IPS-20b (cell line): ENCODE measurements around the gene ITPRIPL2.
A peak's percentile ranks its signal among the peaks of the same experiment; 100 is the strongest.

Experiments used
- H3K27ac ChIP-seq: one replicate; pipeline ENCODE4 v1.5.1; 2013; ENCODE audit warnings: low read length
- H3K27me3 ChIP-seq: 2 replicates; pipeline ENCODE4 v1.6.1; 2013; ENCODE audit warnings: mild to moderate bottlenecking, low read length, inconsistent platforms; ENCODE audit not compliant: insufficient read depth
- H3K36me3 ChIP-seq: 2 replicates; pipeline ENCODE4 v1.6.1; 2013; ENCODE audit warnings: low read depth, mild to moderate bottlenecking, inconsistent platforms, low read length, moderate library complexity; ENCODE audit not compliant: insufficient read depth
- H3K4me1 ChIP-seq: 2 replicates; pipeline ENCODE4 v1.6.1; 2013; ENCODE audit warnings: mild to moderate bottlenecking, control low read depth, inconsistent platforms, low read length, moderate library complexity; ENCODE audit not compliant: insufficient read depth
- H3K4me3 ChIP-seq: 2 replicates; pipeline ENCODE4 v1.5.1; 2013; ENCODE audit warnings: mild to moderate bottlenecking, low read length, inconsistent platforms
- H3K9ac ChIP-seq: 2 replicates; pipeline ENCODE4 v1.6.1; 2013; ENCODE audit warnings: low read depth, mild to moderate bottlenecking, inconsistent platforms, low read length, moderate library complexity
- H3K9me3 ChIP-seq: 2 replicates; pipeline ENCODE4 v1.6.1; 2013; ENCODE audit warnings: mild to moderate bottlenecking, low read depth, low read length, inconsistent platforms; ENCODE audit not compliant: insufficient read depth

Gene ITPRIPL2

DNA sequence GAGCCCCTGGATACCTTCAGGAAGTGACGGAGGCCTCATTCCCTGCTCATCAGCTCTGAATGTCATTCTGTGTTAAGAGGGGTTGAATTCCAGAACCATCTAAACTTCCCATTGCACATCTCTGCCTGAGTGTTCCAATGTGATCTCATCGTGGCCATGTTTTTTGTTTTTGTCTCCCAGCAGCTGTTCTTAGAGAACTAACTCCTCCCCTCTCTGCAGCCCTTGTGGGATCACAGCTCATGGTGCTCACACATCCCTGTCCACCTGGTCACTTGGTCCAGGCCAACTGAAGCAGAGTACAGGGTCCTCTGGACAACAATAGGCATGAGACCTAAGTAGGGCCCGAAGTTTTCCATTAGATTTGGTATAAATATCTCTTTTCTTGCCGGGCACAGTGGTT is 48.3 kb downstream of the ITPRIPL2 start:
- peaks cover 4% of the 10 kb centered on the region; the same call in 1 of the 2 replicates for H3K27me3 ChIP-seq
- no peak overlapping the region for H3K9ac ChIP-seq
- no peaks in the 10 kb centered on the region; the same call in 1 of the 2 replicates for H3K4me1 ChIP-seq
- no peak overlapping the region for H3K4me3 ChIP-seq
- no peaks in the 10 kb centered on the region for H3K36me3 ChIP-seq
- H3K9me3 ChIP-seq: no peaks in the 10 kb centered on the region
- no peak overlapping the region for H3K27ac ChIP-seq

GRCh38 chr16:19163215-19163614 is 49.5 kb downstream of the ITPRIPL2 start:
- H3K36me3 ChIP-seq: no peaks in the 10 kb centered on the region
- no peaks in the 10 kb centered on the region; the same call in 1 of the 2 replicates for H3K27me3 ChIP-seq
- no peaks in the 10 kb centered on the region; the same call in 1 of the 2 replicates for H3K4me1 ChIP-seq
- no peak overlapping the region for H3K9ac ChIP-seq
- no peaks in the 10 kb centered on the region for H3K9me3 ChIP-seq
- H3K27ac ChIP-seq: no peak overlapping the region
- no peak overlapping the region for H3K4me3 ChIP-seq

GRCh38 chr16:19164285-19164684 is 50.5 kb downstream of the ITPRIPL2 start:
- no peaks in the 10 kb centered on the region for H3K36me3 ChIP-seq
- H3K27ac ChIP-seq: no peak overlapping the region
- peaks cover 11% of the 10 kb centered on the region for H3K27me3 ChIP-seq
- H3K4me3 ChIP-seq: no peak overlapping the region
- H3K4me1 ChIP-seq: no peaks in the 10 kb centered on the region; the same call in 1 of the 2 replicates
- H3K9ac ChIP-seq: no peak overlapping the region
- H3K9me3 ChIP-seq: no peaks in the 10 kb centered on the region

- no peaks in the 10 kb centered on the region for H3K36me3 ChIP-seq
- no peak overlapping the region for H3K9ac ChIP-seq
- peaks cover 19% of the 10 kb centered on the region for H3K27me3 ChIP-seq
- H3K4me3 ChIP-seq: no peak overlapping the region
- H3K9me3 ChIP-seq: no peaks in the 10 kb centered on the region
- no peaks in the 10 kb centered on the region; the same call in 1 of the 2 replicates for H3K4me1 ChIP-seq
- no peak overlapping the region for H3K27ac ChIP-seq
Observed at GRCh38 chr16:19165101-19165500, 51.3 kb downstream of the ITPRIPL2 start.

GRCh38 chr16:19166500-19166899 is 52.7 kb downstream of the ITPRIPL2 start:
- H3K9ac ChIP-seq: no peak overlapping the region
- H3K4me1 ChIP-seq: no peaks in the 10 kb centered on the region; the same call in 1 of the 2 replicates
- no peaks in the 10 kb centered on the region for H3K9me3 ChIP-seq

GRCh38 chr16:19167710-19168370 is 54.1 kb downstream of the ITPRIPL2 start, which contains the start of gene SYT17:
Gene SYT17 (plus strand): TSS chr16:19168240. CDS start chr16:19168647, 407 bp downstream.
- no peak within 1 kb of the TSS for H3K27ac ChIP-seq
- peaks cover 27% of the 10 kb centered on the region for H3K27me3 ChIP-seq
- no peaks in the 10 kb centered on the region; the same call in 1 of the 2 replicates for H3K4me1 ChIP-seq
- H3K9me3 ChIP-seq: no peaks in the 10 kb centered on the region
- no peaks in the 10 kb centered on the region for H3K36me3 ChIP-seq
- H3K4me3 ChIP-seq: peak within 1 kb of the TSS; percentile 74
- H3K9ac ChIP-seq: peak within 1 kb of the TSS; percentile 37; the same call in 1 of the 2 replicates

More at GRCh38 chr16:19166500-19166899, 52.7 kb downstream of the ITPRIPL2 start:
- no peak overlapping the region for H3K27ac ChIP-seq
- H3K36me3 ChIP-seq: no peaks in the 10 kb centered on the region
- no peak overlapping the region for H3K4me3 ChIP-seq
- H3K27me3 ChIP-seq: peaks cover 27% of the 10 kb centered on the region

DNA sequence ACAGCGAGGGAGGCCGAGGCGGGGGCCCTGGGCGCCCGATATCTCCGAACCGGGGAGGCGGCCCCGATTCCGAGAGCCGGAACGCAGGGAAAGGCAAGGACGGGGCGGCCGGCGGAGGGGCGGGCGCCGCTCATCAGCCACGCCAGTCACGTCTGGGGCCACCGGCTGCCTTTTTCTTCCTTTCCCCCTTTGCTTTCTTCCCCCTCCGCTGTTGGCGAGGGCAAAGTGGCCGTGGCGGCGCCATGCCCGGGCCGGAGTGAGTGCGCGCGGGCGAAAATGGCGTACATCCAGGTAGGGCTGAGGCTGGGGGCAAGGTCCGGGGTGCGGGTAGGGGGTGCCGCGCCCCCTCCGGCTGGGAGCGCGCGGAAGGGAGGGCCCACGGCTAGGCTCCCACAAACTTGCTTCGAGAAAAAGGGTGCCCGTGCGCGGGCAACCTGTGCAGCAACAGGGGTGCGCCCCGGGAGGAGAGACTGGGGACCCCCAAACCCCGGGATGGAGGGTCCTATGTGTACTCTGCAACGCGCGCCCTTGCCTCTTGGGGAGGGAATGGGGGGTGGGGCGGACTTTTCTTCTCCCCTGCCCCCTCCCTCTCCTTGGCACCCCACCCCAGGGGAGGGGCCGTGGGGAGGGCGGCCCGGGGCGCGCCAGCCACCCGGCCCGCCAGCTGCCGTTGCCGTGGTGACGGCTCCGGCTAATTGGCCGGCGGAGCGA is 54.8 kb downstream of the ITPRIPL2 start:
- Histone ChIP-seq H3K9ac (peak overlapping the region; percentile 37; the same call in 1 of the 2 replicates), H3K27me3 (peaks cover 27% of the 10 kb centered on the region), H3K27ac (no peak overlapping the region), H3K4me3 (peak overlapping the region; percentile 74; the same call in 1 of the 2 replicates), H3K9me3 (no peaks in the 10 kb centered on the region), H3K4me1 (no peaks in the 10 kb centered on the region; the same call in 1 of the 2 replicates), H3K36me3 (no peaks in the 10 kb centered on the region)

DNA sequence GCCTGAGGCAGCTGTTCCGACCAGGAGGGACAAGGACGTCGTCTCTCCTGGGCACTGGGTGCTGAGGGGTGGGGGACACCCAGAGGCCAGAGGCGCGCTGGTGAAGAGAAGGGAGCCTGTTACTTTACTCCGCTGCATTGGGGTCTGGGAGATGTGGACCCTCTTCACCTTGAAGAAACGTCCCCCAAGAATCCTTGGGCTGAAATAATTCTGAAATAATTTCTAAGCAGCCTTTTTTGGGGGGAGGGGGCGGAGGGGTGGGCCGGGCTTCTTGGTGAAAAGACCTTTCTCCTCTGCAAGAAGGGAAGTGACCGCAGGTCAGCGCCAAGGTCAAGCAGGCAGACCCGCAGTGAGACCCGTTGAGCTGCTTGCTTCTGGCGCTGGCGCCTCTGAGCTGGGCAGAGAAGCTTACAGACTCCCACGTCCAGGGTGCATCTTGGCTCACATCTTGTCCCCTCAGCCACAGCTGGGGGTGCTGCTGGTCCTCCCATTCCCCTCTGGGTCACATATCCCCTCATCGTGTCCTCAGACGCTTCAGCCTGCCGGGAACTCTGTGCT is 55.4 kb downstream of the ITPRIPL2 start:
- H3K27ac ChIP-seq: no peak overlapping the region
- no peak overlapping the region; the same call in 1 of the 2 replicates for H3K9ac ChIP-seq
- H3K9me3 ChIP-seq: no peaks in the 10 kb centered on the region
- H3K4me3 ChIP-seq: peak overlapping the region; percentile 74
- peaks cover 27% of the 10 kb centered on the region for H3K27me3 ChIP-seq
- H3K4me1 ChIP-seq: no peaks in the 10 kb centered on the region; the same call in 1 of the 2 replicates
- no peaks in the 10 kb centered on the region for H3K36me3 ChIP-seq

- no peaks in the 10 kb centered on the region; the same call in 1 of the 2 replicates for H3K4me1 ChIP-seq
- no peak overlapping the region for H3K27ac ChIP-seq
- H3K36me3 ChIP-seq: no peaks in the 10 kb centered on the region
- H3K9me3 ChIP-seq: no peaks in the 10 kb centered on the region
- H3K4me3 ChIP-seq: no peak overlapping the region
- peaks cover 27% of the 10 kb centered on the region for H3K27me3 ChIP-seq
- H3K9ac ChIP-seq: no peak overlapping the region
Observed at GRCh38 chr16:19170043-19170655, 56.4 kb downstream of the ITPRIPL2 start.
